Endothelial cell of umbilical vein (primary cell): ENCODE results near the gene MTPN. TPM values are rescaled to one million over a fixed set of nuclear protein-coding genes. Genes with fewer than 3 reads are reported as not detected.

Source experiments
- BruUV-seq: library from RNA; stranded (reverse); fragments of 400-500 nt; replicated peaks from 2 replicates; lab custom pipeline; 2021; lab: Mats Ljungman, UMichigan
- CTCF ChIA-PET: fragments of 300-600, 350-600 bp; sonication (Branson Sonifier 250); formaldehyde crosslinking; loops from one replicate; lab custom pipeline; 2021; ENCODE audit warnings: antibody characterized with exemption, inconsistent platforms; lab: Charles Lee
- POLR2A ChIA-PET: fragments of 300-600, 350-600 bp; sonication (Branson Sonifier 250); formaldehyde crosslinking; loops from one replicate; lab custom pipeline; 2021; ENCODE audit warnings: antibody characterized with exemption, inconsistent platforms; lab: Charles Lee
- DNase-seq: peaks from one replicate; pipeline ENCODE4 v3.0.0-alpha.2; 2011; ENCODE audit warnings: low read depth, low spot score
- FAIRE-seq: peaks from 2 replicates; lab custom pipeline; 2011; peaks lifted over from hg19 to GRCh38; lab: Jason Lieb, UNC
- H2AFZ ChIP-seq: 2 replicates; pipeline ENCODE4 v1.6.0; 2012; ENCODE audit warnings: low read depth, low read length, control low read depth, inconsistent platforms
- H3K27ac ChIP-seq: 2 replicates; pipeline ENCODE4 v1.5.1; 2011; ENCODE audit warnings: low read depth, mild to moderate bottlenecking, control low read depth, low read length, moderate library complexity; ENCODE audit not compliant: insufficient read depth
- H3K27me3 ChIP-seq, 2 experiments: 2 replicates each; pipeline versions ENCODE4 v1.6.0 to v1.6.1; 2011; ENCODE audit warnings: low read length in 2 of 2, mixed read lengths in 1 of 2; ENCODE audit not compliant: control insufficient read depth in 2 of 2, insufficient read depth in 2 of 2
- H3K36me3 ChIP-seq, 2 experiments: 2 replicates in 1 of 2; 3 replicates in 1 of 2; pipeline ENCODE4 v1.5.1; 2011; ENCODE audit warnings: low read length in 2 of 2, mild to moderate bottlenecking in 1 of 2, moderate library complexity in 1 of 2; ENCODE audit not compliant: control insufficient read depth in 2 of 2, insufficient read depth in 2 of 2; ENCODE audit errors: extremely low read depth in 1 of 2
- H3K4me1 ChIP-seq: 3 replicates; pipeline ENCODE4 v1.5.1; 2011; ENCODE audit warnings: mild to moderate bottlenecking, low read length; ENCODE audit not compliant: control insufficient read depth, insufficient read depth; ENCODE audit errors: extremely low read depth
- H3K4me2 ChIP-seq: 2 replicates; pipeline ENCODE4 v1.6.1; 2011; ENCODE audit warnings: low read length, control low read depth, mixed read lengths; ENCODE audit not compliant: insufficient read depth
- H3K4me3 ChIP-seq, 3 experiments: fragments of 200-600 bp in 1 of 3; sonication (generic), shearing (Covaris generic) in 1 of 3; replicated peaks in 1 of 3; 2 replicates each; pipeline ENCODE4 v1.5.1; 2011 to 2016; ENCODE audit warnings: control low read depth in 3 of 3, low read length in 3 of 3, mild to moderate bottlenecking in 2 of 3, inconsistent platforms in 1 of 3, low read depth in 1 of 3, moderate library complexity in 1 of 3; ENCODE audit not compliant: insufficient read depth in 1 of 3
- H3K79me2 ChIP-seq: 2 replicates; pipeline ENCODE4 v1.6.0; 2012; ENCODE audit warnings: low read length, inconsistent platforms; ENCODE audit not compliant: control insufficient read depth, insufficient read depth
- H3K9ac ChIP-seq: replicated peaks from 2 replicates; pipeline ENCODE3; 2011; ENCODE audit warnings: low read length, control low read depth; ENCODE audit not compliant: insufficient read depth; ENCODE audit errors: extremely low read depth
- H3K9me1 ChIP-seq: replicated peaks from 3 replicates; pipeline ENCODE4 v1.6.0; 2011; ENCODE audit warnings: mild to moderate bottlenecking, low read length; ENCODE audit not compliant: control insufficient read depth, insufficient read depth; ENCODE audit errors: extremely low read depth
- H3K9me3 ChIP-seq: replicated peaks from 2 replicates; pipeline ENCODE4 v1.5.1; 2012; ENCODE audit warnings: low read length, inconsistent platforms; ENCODE audit not compliant: control insufficient read depth, insufficient read depth
- H4K20me1 ChIP-seq: replicated peaks from 2 replicates; pipeline ENCODE3; 2011; ENCODE audit warnings: mild to moderate bottlenecking, low read length; ENCODE audit not compliant: control insufficient read depth, insufficient read depth; ENCODE audit errors: extremely low read depth
- EZH2 ChIP-seq: IDR thresholded peaks from 2 replicates; pipeline ENCODE4 v1.6.1; 2012; ENCODE audit warnings: borderline replicate concordance, low read depth, mild to moderate bottlenecking, moderate library complexity, low read length, inconsistent platforms; ENCODE audit not compliant: severe bottlenecking
- FOS ChIP-seq: IDR thresholded peaks from 2 replicates; pipeline ENCODE4 v1.6.1; 2011; ENCODE audit warnings: mild to moderate bottlenecking, low read length, moderate library complexity, borderline replicate concordance; ENCODE audit not compliant: insufficient read depth
- GATA2 ChIP-seq: IDR thresholded peaks from 2 replicates; pipeline ENCODE4 v1.7.0; 2011; ENCODE audit warnings: low read depth, mild to moderate bottlenecking, moderate library complexity, mixed read lengths, low read length; ENCODE audit not compliant: insufficient read length, insufficient read depth
- JUN ChIP-seq: IDR thresholded peaks from 2 replicates; pipeline ENCODE4 v1.6.1; 2011; ENCODE audit warnings: borderline replicate concordance, low read depth; ENCODE audit not compliant: insufficient read length, insufficient read depth
- MYC ChIP-seq: IDR thresholded peaks from one replicate; pipeline ENCODE4 v1.6.1; 2011; ENCODE audit warnings: mild to moderate bottlenecking, low read depth, low read length
- POLR2A ChIP-seq: IDR thresholded peaks from 2 replicates; pipeline ENCODE4 v1.6.1; 2012; ENCODE audit warnings: low read depth, mild to moderate bottlenecking, control low read depth, low read length
- POLR2AphosphoS5 ChIP-seq: IDR thresholded peaks from 2 replicates; pipeline ENCODE4 v1.6.1; 2012; ENCODE audit warnings: low read depth, mild to moderate bottlenecking, control low read depth, low read length, moderate library complexity; ENCODE audit not compliant: insufficient read depth
- dilution Hi-C: fragments of 300-500 bp; cut with MboI; formaldehyde crosslinking; loops from one replicate; pipeline ENCODE4 v1.15.0; 2019; ENCODE audit warnings: low sequenced_read_pairs; ENCODE audit not compliant: extremely low pct_ligation_motif_present
- intact Hi-C: fragments of 100-400 bp; cut with micrococcal nuclease; formaldehyde crosslinking; loops from one replicate; pipeline ENCODE4 v1.10.0; 2022
- polyA plus RNA-seq, 4 experiments: library from polyadenylated mRNA; depleted of rRNA in 3 of 4; stranded (reverse) in 3 of 4; unstranded in 1 of 4; fragments of >200 nt; gene quantifications; 2 replicates each; pipeline versions ENCODE4 v1.2.1 to v1.2.3, GENCODE V29; 2011 to 2012; ENCODE audit warnings: missing spikeins in 1 of 4
- total RNA-seq: library from RNA; stranded (reverse); gene quantifications from 2 replicates; pipeline ENCODE4 v1.2.3, GENCODE V29; 2021
- TF ChIP-seq, protein P1 (sequence below): IDR thresholded peaks from 2 replicates; pipeline ENCODE4 v1.6.1; 2011; ENCODE audit not compliant: insufficient read depth, insufficient read length
- TF ChIP-seq, protein P2 (sequence below), 2 donors: IDR thresholded peaks; 1 replicate in 1 of 2; 2 replicates in 1 of 2; pipeline ENCODE4 v1.5.1; 2011; ENCODE audit warnings: low read length in 2 of 2, mild to moderate bottlenecking in 2 of 2, moderate library complexity in 2 of 2, control low read depth in 1 of 2, inconsistent platforms in 1 of 2, low read depth in 1 of 2; ENCODE audit not compliant: insufficient read depth in 1 of 2; ENCODE audit errors: extremely low read depth in 1 of 2

MTPN gene
- total and polyA plus RNA-seq, 2 donors (not counting 3 experiments of a cell fraction or from before 2014, with no cell fraction given): 58.1 to 174 TPM

DNA sequence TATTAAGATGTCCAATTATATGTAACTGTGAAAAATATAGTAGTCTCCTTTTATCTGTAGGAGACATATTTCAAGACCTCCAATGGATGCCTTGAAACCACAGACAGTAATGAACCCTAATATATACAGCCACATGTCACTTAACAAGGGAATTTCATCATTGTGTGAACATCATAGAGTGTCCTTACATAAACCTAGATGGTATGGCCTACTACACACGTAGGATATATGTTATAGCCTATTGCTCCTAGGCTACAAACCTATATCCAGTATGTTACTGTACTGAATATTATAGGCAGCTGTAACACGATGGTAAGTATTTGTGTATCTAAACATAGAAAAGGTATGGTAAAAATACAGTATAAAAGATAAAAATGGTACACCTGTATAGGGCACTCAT is 32.4 kb downstream of the MTPN start:
- TF ChIP-seq JUN (no peak), POLR2A (no peak), EZH2 (no peak), FOS (no peak), MYC (no peak), POLR2AphosphoS5 (no peak), GATA2 (no peak)
- TF ChIP-seq, protein P1, sequence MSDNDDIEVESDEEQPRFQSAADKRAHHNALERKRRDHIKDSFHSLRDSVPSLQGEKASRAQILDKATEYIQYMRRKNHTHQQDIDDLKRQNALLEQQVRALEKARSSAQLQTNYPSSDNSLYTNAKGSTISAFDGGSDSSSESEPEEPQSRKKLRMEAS: no peak
- TF ChIP-seq, protein P2, sequence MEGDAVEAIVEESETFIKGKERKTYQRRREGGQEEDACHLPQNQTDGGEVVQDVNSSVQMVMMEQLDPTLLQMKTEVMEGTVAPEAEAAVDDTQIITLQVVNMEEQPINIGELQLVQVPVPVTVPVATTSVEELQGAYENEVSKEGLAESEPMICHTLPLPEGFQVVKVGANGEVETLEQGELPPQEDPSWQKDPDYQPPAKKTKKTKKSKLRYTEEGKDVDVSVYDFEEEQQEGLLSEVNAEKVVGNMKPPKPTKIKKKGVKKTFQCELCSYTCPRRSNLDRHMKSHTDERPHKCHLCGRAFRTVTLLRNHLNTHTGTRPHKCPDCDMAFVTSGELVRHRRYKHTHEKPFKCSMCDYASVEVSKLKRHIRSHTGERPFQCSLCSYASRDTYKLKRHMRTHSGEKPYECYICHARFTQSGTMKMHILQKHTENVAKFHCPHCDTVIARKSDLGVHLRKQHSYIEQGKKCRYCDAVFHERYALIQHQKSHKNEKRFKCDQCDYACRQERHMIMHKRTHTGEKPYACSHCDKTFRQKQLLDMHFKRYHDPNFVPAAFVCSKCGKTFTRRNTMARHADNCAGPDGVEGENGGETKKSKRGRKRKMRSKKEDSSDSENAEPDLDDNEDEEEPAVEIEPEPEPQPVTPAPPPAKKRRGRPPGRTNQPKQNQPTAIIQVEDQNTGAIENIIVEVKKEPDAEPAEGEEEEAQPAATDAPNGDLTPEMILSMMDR (IDR thresholded peaks at IDR 0.05; ENCODE audit: extremely low read depth in 1 of 2, insufficient read depth in 1 of 2, low read depth in 1 of 2, low read length in 2 of 2): no peak
- H3K9ac ChIP-seq: no peak overlapping the region
- no peak overlapping the region for H3K27ac ChIP-seq
- FAIRE-seq (no peak), DNase-seq (no peak)
- H3K79me2 ChIP-seq: peaks cover 66% of the 10 kb centered on the region
- H3K9me1 ChIP-seq: no peaks in the 10 kb centered on the region
- no peak overlapping the region for H2AFZ ChIP-seq
- H4K20me1 ChIP-seq: no peaks in the 10 kb centered on the region
- intact Hi-C loops: no loop called here
- POLR2A ChIA-PET: no interaction called here
- no peaks in the 10 kb centered on the region for H3K9me3 ChIP-seq
- dilution Hi-C loops: no loop called here
- peaks cover 14% of the 10 kb centered on the region for H3K4me1 ChIP-seq
- CTCF ChIA-PET: interaction anchor here (2.1 kb wide), 1 partner anchor 21 kb away, joined by 6 read pairs; no protein-coding TSS in a partner anchor
- no peak overlapping the region for H3K4me3 ChIP-seq
- peaks cover 0 to 6% of the 10 kb centered on the region in 2 experiments for H3K36me3 ChIP-seq
- no TSS peak for BruUV-seq
- no peaks in the 10 kb centered on the region for H3K27me3 ChIP-seq
- H3K4me2 ChIP-seq: no peak overlapping the region
